Fibroblast of lung (primary cell): ENCODE data around the gene WIPF2. TPM values are rescaled to one million over a fixed set of nuclear protein-coding genes. Genes with fewer than 3 reads are reported as not detected.
A peak's percentile ranks its signal among the peaks of the same experiment; 100 is the strongest.

Source experiments
- DNase-seq, 2 donors: peaks; one replicate each; pipeline versions ENCODE4 v3.0.0 to v3.0.0-alpha.2; 2010; ENCODE audit warnings: low read depth in 2 of 2
- H2AFZ ChIP-seq: 2 replicates; pipeline ENCODE4 v1.5.1; 2012; ENCODE audit warnings: low read length, control low read depth, inconsistent platforms
- H3K27ac ChIP-seq: 2 replicates; pipeline ENCODE4 v1.5.1; 2011; ENCODE audit warnings: low read length, control low read depth; ENCODE audit not compliant: insufficient read depth
- H3K27me3 ChIP-seq: 2 replicates; pipeline ENCODE4 v1.5.1; 2011; ENCODE audit warnings: mild to moderate bottlenecking, low read length; ENCODE audit not compliant: control insufficient read depth, insufficient read depth
- H3K36me3 ChIP-seq: 2 replicates; pipeline ENCODE4 v1.5.1; 2011; ENCODE audit warnings: low read length; ENCODE audit not compliant: control insufficient read depth, insufficient read depth
- H3K4me1 ChIP-seq: 2 replicates; pipeline ENCODE4 v1.5.1; 2011; ENCODE audit warnings: low read length; ENCODE audit not compliant: control insufficient read depth, insufficient read depth; ENCODE audit errors: extremely low read depth
- H3K4me2 ChIP-seq: 2 replicates; pipeline ENCODE4 v1.5.1; 2011; ENCODE audit warnings: low read length, control low read depth; ENCODE audit not compliant: insufficient read depth; ENCODE audit errors: extremely low read depth
- H3K4me3 ChIP-seq, 4 experiments: fragments of 200-600 bp in 1 of 4; sonication (generic) in 1 of 4; replicated peaks in 1 of 4; 2 replicates each; pipeline ENCODE4 v1.5.1; 2011 to 2016; ENCODE audit warnings: low read length in 4 of 4, low read depth in 3 of 4, mild to moderate bottlenecking in 3 of 4, control low read depth in 2 of 4, inconsistent platforms in 1 of 4, mixed read lengths in 1 of 4; ENCODE audit not compliant: insufficient read depth in 1 of 4; ENCODE audit errors: control extremely low read depth in 1 of 4
- H3K79me2 ChIP-seq: 2 replicates; pipeline ENCODE4 v1.5.1; 2012; ENCODE audit warnings: mild to moderate bottlenecking, low read length, inconsistent platforms; ENCODE audit not compliant: control insufficient read depth, insufficient read depth
- H3K9ac ChIP-seq: 2 replicates; pipeline ENCODE4 v1.5.1; 2011; ENCODE audit warnings: mild to moderate bottlenecking, low read length, control low read depth; ENCODE audit not compliant: insufficient read depth
- H3K9me3 ChIP-seq: 2 replicates; pipeline ENCODE4 v1.5.1; 2012; ENCODE audit warnings: low read depth, low read length; ENCODE audit not compliant: control insufficient read depth, insufficient read depth
- H4K20me1 ChIP-seq: 2 replicates; pipeline ENCODE4 v1.5.1; 2011; ENCODE audit warnings: low read length; ENCODE audit not compliant: control insufficient read depth, insufficient read depth; ENCODE audit errors: extremely low read depth
- EZH2 ChIP-seq: IDR thresholded peaks from 2 replicates; pipeline ENCODE4 v1.5.1; 2012; ENCODE audit warnings: low read length, control low read depth, mild to moderate bottlenecking; ENCODE audit errors: missing control alignments
- polyA plus RNA-seq, 2 donors: library from polyadenylated mRNA; depleted of rRNA in 1 of 2; stranded (reverse) in 1 of 2; unstranded in 1 of 2; fragments of >200 nt; gene quantifications; 2 replicates each; pipeline ENCODE4 v1.2.1, GENCODE V29; 2011 to 2012; ENCODE audit warnings: missing spikeins in 1 of 2
- total RNA-seq: library from RNA; depleted of rRNA; stranded (reverse); fragments of >200 nt; gene quantifications from 2 replicates; pipeline ENCODE4 v1.2.1, GENCODE V29; 2014
- TF ChIP-seq, protein P1 (sequence below), 2 donors: IDR thresholded peaks in 1 of 2; conservative IDR thresholded peaks in 1 of 2; 1 replicate in 1 of 2; 2 replicates in 1 of 2; pipeline ENCODE4 v1.5.1; 2011 to 2012; ENCODE audit warnings: low read length in 2 of 2, control low read depth in 1 of 2, inconsistent platforms in 1 of 2, low read depth in 1 of 2, mild to moderate bottlenecking in 1 of 2

The WIPF2 gene
- total and polyA plus RNA-seq, 2 donors (not counting 1 experiment from before 2014, with no cell fraction given): 7.6 to 9.1 TPM

- peaks cover 35% of the 10 kb centered on the region for H3K79me2 ChIP-seq
- H3K27ac ChIP-seq: no peak overlapping the region
- H3K4me2 ChIP-seq: no peak overlapping the region
- no peaks in the 10 kb centered on the region for H3K9me3 ChIP-seq
- no peak overlapping the region for H2AFZ ChIP-seq
- H3K36me3 ChIP-seq: peaks cover 2% of the 10 kb centered on the region
- H3K4me1 ChIP-seq: peaks cover 60% of the 10 kb centered on the region
- no peak for TF ChIP-seq EZH2
- TF ChIP-seq, protein P1, sequence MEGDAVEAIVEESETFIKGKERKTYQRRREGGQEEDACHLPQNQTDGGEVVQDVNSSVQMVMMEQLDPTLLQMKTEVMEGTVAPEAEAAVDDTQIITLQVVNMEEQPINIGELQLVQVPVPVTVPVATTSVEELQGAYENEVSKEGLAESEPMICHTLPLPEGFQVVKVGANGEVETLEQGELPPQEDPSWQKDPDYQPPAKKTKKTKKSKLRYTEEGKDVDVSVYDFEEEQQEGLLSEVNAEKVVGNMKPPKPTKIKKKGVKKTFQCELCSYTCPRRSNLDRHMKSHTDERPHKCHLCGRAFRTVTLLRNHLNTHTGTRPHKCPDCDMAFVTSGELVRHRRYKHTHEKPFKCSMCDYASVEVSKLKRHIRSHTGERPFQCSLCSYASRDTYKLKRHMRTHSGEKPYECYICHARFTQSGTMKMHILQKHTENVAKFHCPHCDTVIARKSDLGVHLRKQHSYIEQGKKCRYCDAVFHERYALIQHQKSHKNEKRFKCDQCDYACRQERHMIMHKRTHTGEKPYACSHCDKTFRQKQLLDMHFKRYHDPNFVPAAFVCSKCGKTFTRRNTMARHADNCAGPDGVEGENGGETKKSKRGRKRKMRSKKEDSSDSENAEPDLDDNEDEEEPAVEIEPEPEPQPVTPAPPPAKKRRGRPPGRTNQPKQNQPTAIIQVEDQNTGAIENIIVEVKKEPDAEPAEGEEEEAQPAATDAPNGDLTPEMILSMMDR (conservative IDR thresholded peaks at IDR 0.05 in 1 of 2, IDR thresholded peaks at IDR 0.05 in 1 of 2; ENCODE audit: low read depth in 1 of 2, low read length in 2 of 2): no peak
- no peaks in the 10 kb centered on the region for H4K20me1 ChIP-seq
- no peaks in the 10 kb centered on the region for H3K27me3 ChIP-seq
- DNase-seq: no peak
- no peak overlapping the region for H3K9ac ChIP-seq
- no peak overlapping the region for H3K4me3 ChIP-seq
Observed at GRCh38 chr17:40330850-40331470, 111.9 kb downstream of the WIPF2 start.

DNA sequence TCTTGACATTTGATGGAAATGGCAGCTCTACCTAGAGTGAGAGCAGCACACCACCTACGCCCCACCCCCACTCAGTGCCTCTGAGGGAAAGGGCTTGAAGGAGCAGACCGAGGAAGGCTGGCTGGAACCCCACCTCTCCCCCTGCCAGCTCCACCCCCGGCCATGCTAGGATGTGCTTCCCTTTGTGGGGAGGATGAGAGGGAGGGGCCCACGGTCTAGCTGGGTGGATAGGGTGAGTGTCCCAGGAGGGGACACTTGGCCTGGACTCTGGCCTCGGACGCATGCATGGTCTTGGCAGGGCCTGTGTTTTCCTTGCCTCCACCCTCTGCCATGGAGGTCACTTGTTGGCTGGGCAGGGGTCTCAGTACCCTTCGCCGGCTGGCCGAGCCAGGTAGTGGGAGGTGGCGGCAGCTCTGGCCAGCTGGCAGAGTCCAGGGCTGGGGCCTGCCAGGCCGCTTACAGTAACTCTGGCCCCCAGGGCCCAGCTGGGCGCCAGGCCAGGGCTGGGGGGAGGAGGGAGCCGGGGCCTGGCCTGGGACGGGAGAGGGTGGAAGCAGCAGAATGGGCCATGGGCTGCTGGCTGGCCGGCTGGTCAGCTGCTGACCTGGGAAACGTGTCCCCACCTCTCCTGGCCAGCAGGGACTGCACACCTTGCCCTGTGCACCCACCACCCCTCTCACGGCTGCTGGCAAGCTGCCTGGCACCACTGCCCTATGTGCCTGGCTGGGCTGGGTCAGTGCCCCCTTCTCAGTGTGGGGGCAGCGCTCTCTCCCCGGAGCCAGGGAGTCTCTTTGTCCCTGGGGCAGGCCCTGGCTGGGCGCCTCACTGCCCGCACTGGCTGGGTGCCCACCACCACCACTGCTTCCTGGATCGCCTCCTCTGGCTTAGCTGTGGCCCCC lies 112.9 kb downstream of the WIPF2 start:
- H2AFZ ChIP-seq: no peak overlapping the region
- H3K9me3 ChIP-seq: no peaks in the 10 kb centered on the region
- no peaks in the 10 kb centered on the region for H3K27me3 ChIP-seq
- peaks cover 2% of the 10 kb centered on the region for H3K36me3 ChIP-seq
- peaks cover 52% of the 10 kb centered on the region for H3K4me1 ChIP-seq
- H3K27ac ChIP-seq: peak overlapping the region; percentile 50
- H3K79me2 ChIP-seq: peaks cover 26% of the 10 kb centered on the region
- H3K9ac ChIP-seq: peak overlapping the region; percentile 16
- DNase-seq: peak; percentile 69 to 82
- H3K4me3 ChIP-seq: peak overlapping the region in 1 of 4 experiments; percentile 21
- TF ChIP-seq, protein P1 (conservative IDR thresholded peaks at IDR 0.05 in 1 of 2, IDR thresholded peaks at IDR 0.05 in 1 of 2; ENCODE audit: low read depth in 1 of 2, low read length in 2 of 2): no peak
- TF ChIP-seq EZH2: no peak
- H3K4me2 ChIP-seq: peak overlapping the region; percentile 54
- H4K20me1 ChIP-seq: no peaks in the 10 kb centered on the region

Other genes starting within 250 kb of the WIPF2 start
- 55.2 and 55.5 TPM in 2 replicates for gene PSMD3, start 238.5 kb upstream of the WIPF2 start, total RNA-seq
- 66.9 and 107 TPM in 2 replicates for gene PSMD3, start 238.5 kb upstream of the WIPF2 start, polyA plus RNA-seq
- gene CSF3, start 203.9 kb upstream of the WIPF2 start, total RNA-seq: not detected in 2 replicates
- gene CSF3, start 203.9 kb upstream of the WIPF2 start, polyA plus RNA-seq: 0.12 TPM in 1 of 2 replicates, not detected in the other
- 25.1 and 31.1 TPM in 2 replicates for gene MED24, start 164.9 kb upstream of the WIPF2 start, total RNA-seq
- 42.7 and 66.7 TPM in 2 replicates for gene MED24, start 164.9 kb upstream of the WIPF2 start, polyA plus RNA-seq
- gene THRA, start 156.3 kb upstream of the WIPF2 start, total RNA-seq: 49.8 and 52.8 TPM in 2 replicates
- gene THRA, start 156.3 kb upstream of the WIPF2 start, polyA plus RNA-seq: 27.2 and 30.8 TPM in 2 replicates
- gene NR1D1, start 118.7 kb upstream of the WIPF2 start, total RNA-seq: 1.8 and 5.3 TPM in 2 replicates
- gene NR1D1, start 118.7 kb upstream of the WIPF2 start, polyA plus RNA-seq: 3.3 and 4.0 TPM in 2 replicates
- gene MSL1, start 97.3 kb upstream of the WIPF2 start, total RNA-seq: 43.9 and 52.4 TPM in 2 replicates
- gene MSL1, start 97.3 kb upstream of the WIPF2 start, polyA plus RNA-seq: 65.6 and 86.3 TPM in 2 replicates
- gene CASC3, start 78.8 kb upstream of the WIPF2 start, total RNA-seq: 24.9 and 26.8 TPM in 2 replicates
- 38.8 and 45.7 TPM in 2 replicates for gene CASC3, start 78.8 kb upstream of the WIPF2 start, polyA plus RNA-seq
- gene RAPGEFL1, start 41.8 kb upstream of the WIPF2 start, total RNA-seq: 1.2 and 1.3 TPM in 2 replicates
- gene RAPGEFL1, start 41.8 kb upstream of the WIPF2 start, polyA plus RNA-seq: 1.6 and 1.7 TPM in 2 replicates
- 1.3 and 4.5 TPM in 2 replicates for gene CDC6, start 68.6 kb downstream of the WIPF2 start, total RNA-seq
- gene CDC6, start 68.6 kb downstream of the WIPF2 start, polyA plus RNA-seq: 16.3 and 45.4 TPM in 2 replicates
- gene RARA, start 89.9 kb downstream of the WIPF2 start, total RNA-seq: 7.8 and 10.5 TPM in 2 replicates
- gene RARA, start 89.9 kb downstream of the WIPF2 start, polyA plus RNA-seq: 7.0 and 7.6 TPM in 2 replicates
- gene GJD3, start 145.4 kb downstream of the WIPF2 start, total RNA-seq: 3.9 and 4.3 TPM in 2 replicates
- 0.16 and 0.99 TPM in 2 replicates for gene GJD3, start 145.4 kb downstream of the WIPF2 start, polyA plus RNA-seq
- 4.9 and 41.6 TPM in 2 replicates for gene TOP2A, start 198.6 kb downstream of the WIPF2 start, total RNA-seq
- 39.2 and 122 TPM in 2 replicates for gene TOP2A, start 198.6 kb downstream of the WIPF2 start, polyA plus RNA-seq
- gene IGFBP4, start 224.1 kb downstream of the WIPF2 start, total RNA-seq: 312 and 436 TPM in 2 replicates
- 685 and 1,130 TPM in 2 replicates for gene IGFBP4, start 224.1 kb downstream of the WIPF2 start, polyA plus RNA-seq